B cell (primary cell): ENCODE data around the gene CST11. TPM values are rescaled to one million over a fixed set of nuclear protein-coding genes. Genes with fewer than 3 reads are reported as not detected.
A peak's percentile ranks its signal among the peaks of the same experiment; 100 is the strongest.

Experiments used
- ATAC-seq: fragments of 200-7000 bp; cut with Tn5 transposase; one replicate; pipeline ENCODE4 v1.10.0; 2021; ENCODE audit warnings: low read depth, mild to moderate bottlenecking, moderate number of reproducible peaks, moderate library complexity
- CTCF ChIA-PET: fragments of 350-600 bp; sonication (Branson Sonifier 250); formaldehyde crosslinking; loops from one replicate; lab custom pipeline; 2021; ENCODE audit warnings: antibody characterized with exemption, inconsistent platforms; lab: Charles Lee
- POLR2A ChIA-PET: fragments of 350-600 bp; sonication (Branson Sonifier 250); formaldehyde crosslinking; loops from one replicate; lab custom pipeline; 2021; ENCODE audit warnings: antibody characterized with exemption; lab: Charles Lee
- DNase-seq: peaks from one replicate; pipeline ENCODE4 v3.0.0; 2013
- H2AFZ ChIP-seq: 2 replicates; pipeline ENCODE4 v1.6.1; 2012; ENCODE audit warnings: mild to moderate bottlenecking, low read depth, low read length; ENCODE audit not compliant: insufficient read depth, poor library complexity, severe bottlenecking
- H3K27ac ChIP-seq, 2 donors: 1 replicate in 1 of 2; 2 replicates in 1 of 2; pipeline ENCODE4 v1.5.1; 2012 to 2013; ENCODE audit warnings: low read length in 2 of 2, mild to moderate bottlenecking in 2 of 2, moderate library complexity in 1 of 2
- H3K27me3 ChIP-seq, 4 experiments: fragments of 200-600 bp in 1 of 4; sonication (generic) in 1 of 4; replicated peaks in 1 of 4; 1 replicate in 2 of 4; 2 replicates in 2 of 4; pipeline versions ENCODE4 v1.6.1 to v1.7.0; 2013 to 2016; ENCODE audit warnings: low read length in 3 of 4, mild to moderate bottlenecking in 2 of 4, mixed read lengths in 1 of 4, moderate library complexity in 1 of 4; ENCODE audit not compliant: insufficient read depth in 4 of 4, control insufficient read depth in 3 of 4; ENCODE audit errors: control extremely low read depth in 1 of 4
- H3K36me3 ChIP-seq, 2 experiments: replicated peaks in 1 of 2; 1 replicate in 1 of 2; 2 replicates in 1 of 2; pipeline versions ENCODE4 v1.6.1 to v1.7.1; 2013; ENCODE audit warnings: low read length in 1 of 2; ENCODE audit not compliant: insufficient read depth in 2 of 2, control insufficient read depth in 1 of 2; ENCODE audit errors: control extremely low read depth in 1 of 2, extremely low read depth in 1 of 2
- H3K4me1 ChIP-seq, 2 donors: fragments of 200-600 bp in 1 of 2; sonication (generic) in 1 of 2; 1 replicate in 1 of 2; 2 replicates in 1 of 2; pipeline versions ENCODE4 v1.5.1 to v1.6.1; 2013 to 2017; ENCODE audit warnings: low read length in 2 of 2; ENCODE audit not compliant: control insufficient read depth in 2 of 2, insufficient read depth in 2 of 2
- H3K4me2 ChIP-seq: replicated peaks from 2 replicates; pipeline ENCODE3; 2012; ENCODE audit warnings: mild to moderate bottlenecking, low read depth, low read length; ENCODE audit not compliant: poor library complexity, severe bottlenecking
- H3K4me3 ChIP-seq, 5 experiments: fragments of 200-600 bp in 1 of 5; sonication (generic) in 1 of 5; 1 replicate in 3 of 5; 2 replicates in 2 of 5; pipeline versions ENCODE4 v1.5.1 to v1.7.0; 2011 to 2016; ENCODE audit warnings: low read length in 4 of 5, mild to moderate bottlenecking in 4 of 5, low read depth in 2 of 5, control low read depth in 1 of 5, moderate library complexity in 1 of 5; ENCODE audit not compliant: insufficient read depth in 1 of 5; ENCODE audit errors: control extremely low read depth in 1 of 5, extremely low read depth in 1 of 5
- H3K79me2 ChIP-seq: fragments of 200-600 bp; sonication (generic); one replicate; pipeline ENCODE4 v1.6.0; 2016; ENCODE audit warnings: low read length; ENCODE audit not compliant: control insufficient read depth, insufficient read depth
- H3K9ac ChIP-seq: fragments of 200-600 bp; sonication (generic); 2 replicates; pipeline ENCODE4 v1.6.1; 2017; ENCODE audit warnings: mild to moderate bottlenecking, low read length, moderate library complexity
- H3K9me3 ChIP-seq, 3 donors: one replicate each; pipeline versions ENCODE4 v1.6.1 to v1.7.1; 2013; ENCODE audit warnings: low read length in 2 of 3; ENCODE audit not compliant: control insufficient read depth in 2 of 3, insufficient read depth in 1 of 3; ENCODE audit errors: control extremely low read depth in 1 of 3
- H4K20me1 ChIP-seq: 2 replicates; pipeline ENCODE4 v1.6.0; 2012; ENCODE audit warnings: mild to moderate bottlenecking, low read length; ENCODE audit not compliant: insufficient read depth, control insufficient read depth, poor library complexity, severe bottlenecking
- H3K27ac Mint-ChIP-seq: one replicate; pipeline ENCODE4 v1.8.0; 2021; ENCODE audit warnings: mixed read lengths
- H3K27me3 Mint-ChIP-seq: one replicate; pipeline ENCODE4 v1.8.0; 2021; ENCODE audit warnings: mixed read lengths
- H3K4me1 Mint-ChIP-seq: one replicate; pipeline ENCODE4 v1.8.0; 2021; ENCODE audit warnings: mixed read lengths
- H3K4me3 Mint-ChIP-seq: one replicate; pipeline ENCODE4 v1.8.0; 2021; ENCODE audit warnings: mixed read lengths
- H3K9me3 Mint-ChIP-seq: one replicate; pipeline ENCODE4 v1.8.0; 2022; ENCODE audit warnings: mixed read lengths; ENCODE audit not compliant: insufficient read depth
- EZH2 ChIP-seq: IDR thresholded peaks from 2 replicates; pipeline ENCODE4 v1.6.1; 2012; ENCODE audit warnings: borderline replicate concordance, low read depth, mild to moderate bottlenecking, moderate library complexity, low read length; ENCODE audit not compliant: insufficient read depth, poor library complexity, severe bottlenecking
- WGBS: methylation state at CpG from one replicate; pipeline ENCODE4 v1.1.5; 2013; ENCODE audit warnings: missing lambda C conversion rate; ENCODE audit not compliant: insufficient coverage; 5-methylcytosine and 5-hydroxymethylcytosine counted together
- intact Hi-C: fragments of 100-400 bp; cut with micrococcal nuclease; formaldehyde crosslinking; loops from one replicate; pipeline ENCODE4 v1.10.0; 2022
- polyA plus RNA-seq: library from polyadenylated mRNA; depleted of rRNA; stranded (reverse); fragments of >200 nt; gene quantifications from 2 replicates; pipeline ENCODE4 v1.2.3, GENCODE V29; 2012
- total RNA-seq, 2 donors: library from RNA; stranded (reverse); fragments of 120-200 nt in 1 of 2; gene quantifications; 1 replicate in 1 of 2; 2 replicates in 1 of 2; pipeline versions ENCODE4 v1.2.3 to v1.2.4, GENCODE V29; 2013 to 2022
- TF ChIP-seq, protein P1 (sequence below): fragments of 200-600 bp; IDR thresholded peaks from one replicate; pipeline ENCODE4 v1.8.0; 2022; ENCODE audit warnings: antibody characterized with exemption, mild to moderate bottlenecking

CST11 gene
- total and polyA plus RNA-seq, 2 donors (not counting 1 experiment from before 2014, with no cell fraction given): not detected

DNA sequence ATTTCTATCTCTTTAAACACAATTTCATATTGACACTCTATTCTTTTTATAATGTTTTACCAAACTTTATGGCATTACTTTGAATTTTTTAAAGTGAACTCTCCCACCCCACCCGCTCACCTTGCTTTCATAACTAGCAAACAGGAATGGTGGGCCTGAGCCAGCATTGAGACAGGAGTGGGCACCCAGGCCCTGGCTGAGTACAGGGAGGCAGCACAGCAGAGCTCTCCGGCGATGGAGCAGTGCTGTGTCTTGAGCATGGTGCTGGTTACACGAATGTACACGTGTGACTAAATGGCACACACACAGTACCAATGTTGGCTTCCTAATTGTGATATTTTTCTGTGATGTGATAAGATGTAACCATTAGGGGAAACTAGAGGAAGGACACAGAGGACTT is 4.5 kb downstream of the CST11 start:
- WGBS: 100% methylated on average over 3 of the region's 5 CpGs
- H3K27ac ChIP-seq: no peak overlapping the region
- Mint-ChIP-seq H3K27me3 (no peaks in the 10 kb centered on the region), H3K4me1 (no peaks in the 10 kb centered on the region), H3K4me3 (no peak overlapping the region), H3K27ac (no peak overlapping the region), H3K9me3 (no peaks in the 10 kb centered on the region)
- ChIA-PET CTCF (no interaction called here), POLR2A (no interaction called here)
- DNase-seq (no peak), ATAC-seq (no peak)
- H3K4me1 ChIP-seq: no peaks in the 10 kb centered on the region
- no peaks in the 10 kb centered on the region for H3K27me3 ChIP-seq
- intact Hi-C loops: loop anchor here (5.0 kb wide), 1 partner anchor 756 kb away; no protein-coding TSS in a partner anchor
- H3K9me3 ChIP-seq: no peaks in the 10 kb centered on the region
- H4K20me1 ChIP-seq: no peaks in the 10 kb centered on the region
- no peaks in the 10 kb centered on the region for H3K79me2 ChIP-seq
- H2AFZ ChIP-seq: no peak overlapping the region
- H3K4me2 ChIP-seq: no peak overlapping the region
- H3K4me3 ChIP-seq: no peak overlapping the region
- TF ChIP-seq EZH2: no peak
- TF ChIP-seq, protein P1, sequence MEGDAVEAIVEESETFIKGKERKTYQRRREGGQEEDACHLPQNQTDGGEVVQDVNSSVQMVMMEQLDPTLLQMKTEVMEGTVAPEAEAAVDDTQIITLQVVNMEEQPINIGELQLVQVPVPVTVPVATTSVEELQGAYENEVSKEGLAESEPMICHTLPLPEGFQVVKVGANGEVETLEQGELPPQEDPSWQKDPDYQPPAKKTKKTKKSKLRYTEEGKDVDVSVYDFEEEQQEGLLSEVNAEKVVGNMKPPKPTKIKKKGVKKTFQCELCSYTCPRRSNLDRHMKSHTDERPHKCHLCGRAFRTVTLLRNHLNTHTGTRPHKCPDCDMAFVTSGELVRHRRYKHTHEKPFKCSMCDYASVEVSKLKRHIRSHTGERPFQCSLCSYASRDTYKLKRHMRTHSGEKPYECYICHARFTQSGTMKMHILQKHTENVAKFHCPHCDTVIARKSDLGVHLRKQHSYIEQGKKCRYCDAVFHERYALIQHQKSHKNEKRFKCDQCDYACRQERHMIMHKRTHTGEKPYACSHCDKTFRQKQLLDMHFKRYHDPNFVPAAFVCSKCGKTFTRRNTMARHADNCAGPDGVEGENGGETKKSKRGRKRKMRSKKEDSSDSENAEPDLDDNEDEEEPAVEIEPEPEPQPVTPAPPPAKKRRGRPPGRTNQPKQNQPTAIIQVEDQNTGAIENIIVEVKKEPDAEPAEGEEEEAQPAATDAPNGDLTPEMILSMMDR: no peak
- H3K36me3 ChIP-seq: no peaks in the 10 kb centered on the region
- H3K9ac ChIP-seq: no peak overlapping the region

DNA sequence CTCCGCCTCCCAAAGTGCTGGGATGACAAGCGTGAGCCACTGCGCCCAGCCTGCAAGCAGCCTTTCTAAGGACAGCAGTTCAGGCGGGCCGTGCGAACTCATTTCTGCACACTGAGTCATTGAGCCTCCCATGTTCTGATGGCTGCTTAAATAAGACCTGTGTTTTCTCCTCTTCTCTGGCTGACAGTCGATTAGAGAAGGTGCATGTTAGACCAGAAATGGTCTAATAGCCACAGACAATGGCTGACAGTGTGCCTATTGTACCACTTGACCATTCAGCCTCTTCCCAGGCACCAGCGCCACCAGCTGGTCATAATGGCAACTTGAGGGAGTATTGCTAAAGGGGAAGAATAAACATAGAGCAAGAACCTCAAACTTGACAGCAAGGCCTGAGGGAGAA is 6.2 kb downstream of the CST11 start:
- Histone ChIP-seq H3K4me2 (no peak overlapping the region), H3K27ac (no peak overlapping the region), H3K9me3 (no peaks in the 10 kb centered on the region), H2AFZ (no peak overlapping the region), H4K20me1 (no peaks in the 10 kb centered on the region), H3K36me3 (no peaks in the 10 kb centered on the region), H3K27me3 (no peaks in the 10 kb centered on the region), H3K4me3 (no peak overlapping the region), H3K79me2 (no peaks in the 10 kb centered on the region), H3K9ac (no peak overlapping the region), H3K4me1 (no peaks in the 10 kb centered on the region)
- ATAC-seq (no peak), DNase-seq (peak; percentile 14)
- H3K4me1 Mint-ChIP-seq: no peaks in the 10 kb centered on the region
- POLR2A ChIA-PET: no interaction called here
- H3K27ac Mint-ChIP-seq: no peak overlapping the region
- no peaks in the 10 kb centered on the region for H3K27me3 Mint-ChIP-seq
- no peak overlapping the region for H3K4me3 Mint-ChIP-seq
- 98% methylated on average over 6 of the region's 8 CpGs for WGBS
- CTCF ChIA-PET: interaction anchor here (0.7 to 3.1 kb wide), 6 partner anchors 68 to 1107 kb away, joined by 3 to 9 read pairs (median 3); partner anchors contain the start of gene NXT1
- no peak for TF ChIP-seq EZH2
- TF ChIP-seq, protein P1: no peak
- H3K9me3 Mint-ChIP-seq: no peaks in the 10 kb centered on the region
- intact Hi-C loops: loop anchor here (5.0 kb wide), 1 partner anchor 754 kb away; no protein-coding TSS in a partner anchor
